NCI-H1105 treated with DMSO at 0.1 percent for 48 hours (cell line): ENCODE data around the gene CEP128.

Experiments used
- DNase-seq: peaks from one replicate; lab custom pipeline; 2025; lab: John Stamatoyannopoulos, UW

The CEP128 gene

GRCh38 chr14:80477388-80478160, 464.0 kb downstream of the CEP128 start:
- no peak for DNase-seq

DNA sequence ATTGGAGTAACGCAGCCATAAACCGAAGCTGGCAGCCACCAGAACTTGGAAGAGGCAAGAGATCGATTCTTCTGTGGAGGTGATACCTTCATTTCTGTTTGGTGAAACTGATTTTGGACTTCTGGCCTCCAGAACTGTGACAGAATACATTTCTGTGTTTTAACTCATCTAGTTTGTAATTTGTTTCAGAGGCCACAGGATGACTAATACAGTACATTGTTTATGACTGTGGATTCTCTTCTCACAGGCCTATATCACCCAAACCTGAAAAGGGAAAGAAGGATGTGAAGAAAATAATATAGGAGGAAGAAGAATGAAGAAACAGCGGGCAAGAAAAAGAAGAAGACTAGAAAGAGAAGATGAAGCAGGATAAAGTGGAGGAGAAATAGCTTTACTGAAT, 466.5 kb downstream of the CEP128 start:
- no peak for DNase-seq

DNA sequence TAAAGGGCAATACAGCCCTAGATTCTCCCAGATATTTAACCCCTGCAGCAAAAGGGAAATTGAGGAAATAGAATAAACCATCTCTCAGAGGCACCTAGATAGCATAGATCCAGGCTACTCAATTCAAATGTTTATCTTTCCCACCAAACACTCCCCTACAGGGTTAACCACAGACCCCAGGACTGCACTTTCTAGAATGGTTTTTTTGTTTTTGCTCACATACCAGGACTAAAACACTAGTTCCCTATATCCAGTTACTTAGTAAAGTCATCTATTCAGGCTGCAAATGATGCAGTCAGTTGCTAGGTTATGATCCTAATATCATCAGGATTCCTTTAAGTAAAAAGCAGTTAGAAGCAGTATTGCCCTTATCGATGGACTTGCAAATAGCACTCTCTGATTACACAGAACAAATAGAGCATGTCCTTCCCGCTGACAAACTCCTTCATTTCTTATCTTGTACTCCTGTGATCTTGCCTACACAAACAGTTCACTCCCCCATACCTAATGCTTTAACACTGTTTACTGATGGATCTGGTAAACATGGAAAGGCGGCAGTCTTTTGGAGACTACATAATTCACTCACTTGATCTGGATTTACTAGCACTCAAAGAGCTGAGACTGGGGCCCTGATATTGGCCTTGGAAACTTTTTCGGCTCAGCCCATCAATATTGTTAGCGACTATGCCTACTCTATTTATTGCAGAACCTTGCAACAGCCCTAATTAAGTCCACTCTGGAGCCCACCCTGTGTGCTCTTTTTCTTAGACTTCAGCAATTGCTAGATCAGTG, 473.0 kb downstream of the CEP128 start:
- DNase-seq = no peak

- DNase-seq = peak; percentile 31
Observed at GRCh38 chr14:80465546-80466220, 475.9 kb downstream of the CEP128 start.

DNA sequence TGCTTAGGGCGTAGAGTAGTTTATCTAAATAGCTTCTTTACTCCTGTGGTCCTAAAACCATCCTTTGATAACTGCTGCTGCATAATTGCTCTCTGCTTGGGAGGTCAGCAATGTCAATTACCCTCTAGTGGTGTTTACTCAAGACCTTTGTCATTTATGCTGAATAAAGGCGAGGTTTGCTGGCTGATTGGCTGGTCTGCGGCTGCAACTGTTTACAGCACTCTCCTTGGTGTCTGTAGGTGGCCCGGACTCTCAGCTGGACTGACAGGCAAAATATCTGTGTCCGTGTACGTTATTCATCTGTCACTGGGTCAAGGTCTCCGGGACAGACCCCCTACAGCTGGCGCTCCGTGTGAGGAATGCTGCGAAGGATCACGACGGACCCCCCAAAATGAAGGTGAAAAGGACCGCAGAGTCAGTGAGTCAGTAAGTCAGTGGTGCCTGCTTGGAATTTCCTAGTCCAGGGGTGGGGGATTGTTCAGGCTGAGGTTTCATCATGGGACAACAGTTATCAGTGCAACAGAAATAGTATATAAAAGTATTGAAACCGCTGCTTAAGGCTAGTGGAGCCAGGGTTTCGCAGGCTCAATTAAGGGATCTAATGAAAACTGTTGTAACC, 476.9 kb downstream of the CEP128 start:
- no peak for DNase-seq

DNA sequence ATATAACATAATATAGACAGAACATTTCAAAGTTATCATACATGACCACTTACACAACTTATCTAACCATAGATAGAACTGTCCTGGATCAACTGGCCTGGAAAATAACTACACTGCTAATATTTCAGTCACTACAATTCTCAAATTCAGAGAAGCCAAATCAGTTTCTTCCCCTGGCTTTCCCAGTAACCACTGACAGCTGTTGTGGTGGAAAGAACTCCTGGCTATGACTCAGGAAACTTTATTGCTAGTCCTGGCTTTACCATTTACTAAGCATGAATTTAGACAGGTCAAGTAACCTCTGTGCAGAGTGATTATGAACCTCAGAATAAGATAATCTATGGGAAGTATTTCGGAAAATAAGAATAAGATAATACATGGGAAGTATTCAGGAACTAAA, 485.3 kb downstream of the CEP128 start:
- no peak for DNase-seq

GRCh38 chr14:80455031-80455430, 486.5 kb downstream of the CEP128 start:
- DNase-seq = no peak

- DNase-seq = no peak
Observed at GRCh38 chr14:80448267-80448666, 493.3 kb downstream of the CEP128 start.

GRCh38 chr14:80447392-80447791, 494.1 kb downstream of the CEP128 start:
- no peak for DNase-seq
